ENCODE measurements around the gene PIGH.
"Not testable (repeated sequence)": the region's sequence is repeated elsewhere in the genome, so short reads cannot be mapped to it uniquely, and the experiment has no call there.

PIGH gene

GRCh38 chr14:67607646-67608045, 7.6 kb upstream of the PIGH start:
- DNase-seq: no peak

- DNase-seq: no peak
Observed at GRCh38 chr14:67602995-67603545, 3.0 kb upstream of the PIGH start.

- no peak for DNase-seq
Observed at GRCh38 chr14:67602076-67602475, 2.0 kb upstream of the PIGH start.

GRCh38 chr14:67600562-67600974, 500 bp upstream of the PIGH start:
- DNase-seq: not testable (repeated sequence)

- no peak for DNase-seq
Observed at GRCh38 chr14:67595392-67595791, 4.7 kb downstream of the PIGH start.

GRCh38 chr14:67593650-67594049, 6.4 kb downstream of the PIGH start:
- not testable (repeated sequence) for DNase-seq

- no peak for DNase-seq
Observed at GRCh38 chr14:67589204-67589770, 10.8 kb downstream of the PIGH start.

GRCh38 chr14:67586369-67586768, 13.7 kb downstream of the PIGH start:
- no peak for DNase-seq

- no peak for DNase-seq
Observed at GRCh38 chr14:67584978-67585377, 15.1 kb downstream of the PIGH start.

GRCh38 chr14:67583711-67584644, 16.1 kb downstream of the PIGH start:
- DNase-seq: no peak

- DNase-seq: no peak
Observed at GRCh38 chr14:67582061-67582460, 18.0 kb downstream of the PIGH start.

GRCh38 chr14:67581643-67582042, 18.4 kb downstream of the PIGH start:
- DNase-seq: no peak

GRCh38 chr14:67580336-67581171, 19.5 kb downstream of the PIGH start:
- DNase-seq: no peak

- DNase-seq: no peak
Observed at GRCh38 chr14:67579636-67580035, 20.4 kb downstream of the PIGH start.

GRCh38 chr14:67579040-67579439, 21.0 kb downstream of the PIGH start:
- no peak for DNase-seq

- no peak for DNase-seq
Observed at GRCh38 chr14:67577909-67578749, 21.9 kb downstream of the PIGH start.

- no peak for DNase-seq
Observed at GRCh38 chr14:67577181-67577808, 22.8 kb downstream of the PIGH start.

- no peak for DNase-seq
Observed at GRCh38 chr14:67576216-67576955, 23.7 kb downstream of the PIGH start.

GRCh38 chr14:67575684-67576083, 24.4 kb downstream of the PIGH start:
- peak; percentile 75 for DNase-seq

GRCh38 chr14:67574806-67575205, 25.3 kb downstream of the PIGH start:
- DNase-seq: no peak

- DNase-seq: no peak
Observed at GRCh38 chr14:67574156-67574555, 25.9 kb downstream of the PIGH start.

All from MV-4-11 (cell line).